AG09319 (cell line): ENCODE results near the gene SPTBN1.

ENCODE experiments used
- DNase-seq: peaks from one replicate; pipeline ENCODE4 v3.0.0-alpha.2; 2010; ENCODE audit warnings: low read depth; ENCODE audit errors: extremely low read depth
- TF ChIP-seq, protein P1 (sequence below): IDR thresholded peaks from 2 replicates; pipeline ENCODE4 v1.5.1; 2011; ENCODE audit warnings: low read depth, mild to moderate bottlenecking, inconsistent platforms, low read length, moderate library complexity

The SPTBN1 gene

DNA sequence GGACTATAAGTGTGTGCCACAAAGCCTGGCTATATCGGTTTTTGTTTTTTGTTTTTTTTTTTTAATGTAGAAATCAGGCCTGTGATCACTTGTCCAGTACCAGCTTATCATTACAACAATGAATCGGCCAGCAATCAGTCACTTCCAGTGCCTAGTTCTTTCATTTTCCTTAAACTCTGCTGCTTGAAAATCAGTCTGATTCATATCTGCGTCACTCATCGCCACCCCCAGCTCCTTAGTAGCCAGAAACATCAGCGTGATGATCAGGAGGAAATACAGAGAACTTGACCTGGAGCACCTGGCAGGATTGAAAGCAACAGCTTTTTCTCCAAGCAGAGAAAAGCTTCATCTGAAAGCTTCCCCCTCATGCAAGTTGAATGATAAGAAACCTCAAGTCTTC is 75.4 kb downstream of the SPTBN1 start:
- TF ChIP-seq, protein P1, sequence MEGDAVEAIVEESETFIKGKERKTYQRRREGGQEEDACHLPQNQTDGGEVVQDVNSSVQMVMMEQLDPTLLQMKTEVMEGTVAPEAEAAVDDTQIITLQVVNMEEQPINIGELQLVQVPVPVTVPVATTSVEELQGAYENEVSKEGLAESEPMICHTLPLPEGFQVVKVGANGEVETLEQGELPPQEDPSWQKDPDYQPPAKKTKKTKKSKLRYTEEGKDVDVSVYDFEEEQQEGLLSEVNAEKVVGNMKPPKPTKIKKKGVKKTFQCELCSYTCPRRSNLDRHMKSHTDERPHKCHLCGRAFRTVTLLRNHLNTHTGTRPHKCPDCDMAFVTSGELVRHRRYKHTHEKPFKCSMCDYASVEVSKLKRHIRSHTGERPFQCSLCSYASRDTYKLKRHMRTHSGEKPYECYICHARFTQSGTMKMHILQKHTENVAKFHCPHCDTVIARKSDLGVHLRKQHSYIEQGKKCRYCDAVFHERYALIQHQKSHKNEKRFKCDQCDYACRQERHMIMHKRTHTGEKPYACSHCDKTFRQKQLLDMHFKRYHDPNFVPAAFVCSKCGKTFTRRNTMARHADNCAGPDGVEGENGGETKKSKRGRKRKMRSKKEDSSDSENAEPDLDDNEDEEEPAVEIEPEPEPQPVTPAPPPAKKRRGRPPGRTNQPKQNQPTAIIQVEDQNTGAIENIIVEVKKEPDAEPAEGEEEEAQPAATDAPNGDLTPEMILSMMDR, result no peak
- no peak for DNase-seq

DNA sequence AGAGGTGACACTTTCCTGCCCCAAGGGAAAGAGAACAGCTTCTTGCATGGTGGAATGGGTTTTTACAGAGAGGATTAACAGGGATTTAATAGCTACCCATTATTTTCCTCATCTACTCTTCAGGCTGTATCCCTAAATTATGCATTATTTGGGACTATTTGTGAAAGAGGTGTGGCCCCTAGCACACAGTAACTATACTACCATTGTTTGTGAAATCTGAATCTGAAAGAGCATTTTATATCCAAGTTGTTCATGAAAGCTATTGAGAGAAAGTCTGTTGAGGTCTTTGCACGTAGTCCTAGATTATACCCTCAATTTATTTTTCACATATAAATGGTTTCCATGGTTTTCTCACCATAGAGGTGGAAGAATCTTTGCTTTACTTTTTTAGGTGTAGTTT is 78.1 kb downstream of the SPTBN1 start:
- DNase-seq, result no peak
- TF ChIP-seq, protein P1, result no peak

DNA sequence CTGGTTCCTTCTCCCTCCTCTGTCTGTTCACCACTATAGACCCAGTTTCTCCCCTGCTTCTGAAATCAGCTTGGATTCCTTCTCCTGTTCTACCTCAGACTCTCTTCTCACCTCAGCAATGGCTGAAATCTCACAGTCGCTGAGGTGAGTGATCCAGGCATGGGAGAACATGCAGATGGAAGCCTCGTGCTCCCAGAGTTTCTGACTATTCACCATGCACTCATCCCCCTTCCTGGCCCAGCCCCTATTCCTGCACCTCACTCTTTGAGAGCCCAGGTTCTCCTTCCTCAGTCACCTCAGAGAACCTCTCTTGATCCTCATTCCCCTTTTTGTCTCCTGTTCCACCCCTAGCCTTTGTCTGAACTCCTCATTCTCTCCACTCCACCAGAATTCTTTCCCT is 78.5 kb downstream of the SPTBN1 start:
- TF ChIP-seq, protein P1, result no peak
- no peak for DNase-seq

DNA sequence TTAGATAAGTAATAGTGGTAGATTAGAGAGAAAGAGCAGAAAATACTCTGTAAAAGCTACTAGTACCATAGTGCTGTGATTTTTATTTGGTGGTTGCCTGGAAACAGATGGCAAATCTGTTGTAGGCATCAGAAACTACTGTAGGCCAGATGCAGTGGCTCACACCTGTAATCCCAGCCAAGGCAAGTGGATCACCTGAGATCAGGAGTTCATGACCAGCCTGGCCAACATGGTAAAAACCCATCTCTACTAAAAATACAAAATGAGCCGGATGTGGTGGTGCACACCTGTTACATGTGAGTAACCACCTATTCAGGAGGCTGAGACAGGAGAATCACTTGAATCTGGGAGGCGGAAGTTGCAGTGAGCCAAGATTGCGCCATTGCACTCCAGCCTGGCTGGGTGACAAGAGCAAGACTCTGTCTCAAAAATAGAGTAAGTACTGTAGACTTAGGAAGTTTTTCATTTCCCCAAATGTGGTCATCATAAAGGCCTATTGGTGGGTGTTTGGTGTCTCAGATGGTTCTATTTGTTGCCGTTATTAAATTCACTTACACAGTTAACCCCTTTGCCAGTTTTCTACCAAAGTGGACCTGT is 79.6 kb downstream of the SPTBN1 start:
- TF ChIP-seq, protein P1, result no peak
- no peak for DNase-seq

DNA sequence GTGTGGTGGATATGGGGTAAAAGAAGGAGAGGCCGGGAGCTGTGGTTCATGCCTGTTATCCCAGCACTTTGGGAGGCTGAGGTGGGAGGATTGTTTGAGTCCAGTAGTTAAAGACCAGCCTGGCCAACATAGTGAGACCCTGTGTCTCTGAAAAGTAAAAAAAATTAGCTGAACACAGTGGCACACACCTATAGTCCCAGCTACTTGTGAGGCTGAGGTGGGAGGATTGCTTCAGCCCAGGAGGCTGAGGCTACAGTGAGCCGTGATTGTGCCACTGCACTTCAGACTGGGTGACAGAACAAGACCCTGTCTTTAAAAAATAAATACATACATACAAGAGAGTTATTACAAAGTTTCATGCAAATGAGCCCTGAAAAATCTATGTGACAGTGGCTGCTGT is 80.6 kb downstream of the SPTBN1 start:
- DNase-seq, result no peak
- TF ChIP-seq, protein P1, result no peak

DNA sequence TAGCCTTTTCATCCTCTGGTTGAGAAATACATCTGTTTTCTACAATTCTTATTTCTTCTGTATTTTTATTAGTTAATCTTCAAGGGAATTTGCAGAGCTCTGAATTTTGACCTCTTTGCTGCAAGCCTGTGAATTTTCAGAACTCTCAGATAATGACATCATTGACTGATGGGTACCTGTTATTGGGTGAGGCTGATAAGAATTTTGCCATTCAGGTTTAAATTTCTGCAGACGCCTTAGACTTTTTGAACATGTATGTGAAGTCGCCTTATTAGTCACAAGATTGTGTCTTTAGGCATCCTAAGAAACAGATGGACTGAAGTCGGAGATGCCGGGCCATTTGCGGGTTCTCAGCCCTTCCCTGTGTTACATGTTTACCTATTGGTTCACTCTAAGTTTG is 82.4 kb downstream of the SPTBN1 start:
- TF ChIP-seq, protein P1, result no peak
- no peak for DNase-seq

DNA sequence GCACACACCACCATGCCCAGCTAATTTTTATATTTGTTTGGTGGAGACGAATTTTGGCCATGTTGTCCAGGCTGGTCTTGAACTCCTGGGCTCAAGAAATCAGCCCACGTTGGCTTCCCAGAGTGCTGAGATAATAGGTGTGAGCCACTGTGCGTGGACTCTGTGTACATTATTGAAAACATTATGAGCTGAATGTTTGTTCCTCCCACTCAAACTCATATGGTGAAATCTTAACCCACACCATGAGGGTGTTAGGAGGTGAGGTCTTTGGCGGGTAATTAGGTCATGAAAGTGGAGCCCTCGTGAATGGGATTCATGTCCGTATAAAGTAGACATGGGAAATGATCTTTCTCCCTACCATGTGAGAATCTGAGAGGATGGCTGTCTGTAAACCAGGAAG is 83.6 kb downstream of the SPTBN1 start:
- TF ChIP-seq, protein P1, result no peak
- no peak for DNase-seq
